Occipital lobe (tissue), 2 donors: Measurements from ENCODE around the gene CNMD. TPM values are rescaled to one million over a fixed set of nuclear protein-coding genes. Genes with fewer than 3 reads are reported as not detected.
"Not testable (repeated sequence)": the region's sequence is repeated elsewhere in the genome, so short reads cannot be mapped to it uniquely, and the experiment has no call there.

Experiments used
- DNase-seq: peaks from one replicate; lab custom pipeline; 2025; lab: John Stamatoyannopoulos, UW
- total RNA-seq: library from RNA; depleted of rRNA; stranded (reverse); fragments of >200 nt; gene quantifications from one replicate; pipeline ENCODE4 v1.2.3, GENCODE V29; 2014

CNMD gene
- total RNA-seq, 1 donor from 2014 or later = 2.7 TPM

- no peak for DNase-seq
These were observed 43.8 kb downstream of the CNMD start for GRCh38 chr13:52695856-52696255.

- no peak for DNase-seq
These were observed 53.2 kb downstream of the CNMD start for GRCh38 chr13:52686376-52686775.

- DNase-seq = not testable (repeated sequence)
These were observed 53.8 kb downstream of the CNMD start for GRCh38 chr13:52685806-52686205.

DNA sequence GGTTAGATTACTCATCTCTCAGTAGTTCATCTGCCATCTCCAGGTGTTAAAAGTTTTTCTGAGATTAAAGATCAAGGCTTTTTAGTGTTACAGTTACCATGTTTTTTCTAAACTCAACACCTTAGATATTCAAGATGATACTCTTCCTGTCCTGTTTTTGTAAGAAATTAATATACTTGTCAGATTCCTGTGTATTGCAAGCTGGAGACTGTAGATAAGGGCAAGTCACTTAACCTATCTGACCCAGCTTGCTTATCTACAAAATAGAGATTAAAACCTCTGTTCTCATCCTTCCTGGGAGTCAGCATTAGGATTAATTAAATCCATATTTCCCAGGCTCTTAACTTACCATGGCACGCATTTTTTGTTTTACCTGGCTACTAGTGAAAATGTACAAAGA, 61.8 kb downstream of the CNMD start:
- DNase-seq = no peak

GRCh38 chr13:52673465-52673864, 66.2 kb downstream of the CNMD start:
- no peak for DNase-seq

- no peak for DNase-seq
These were observed 68.9 kb downstream of the CNMD start for GRCh38 chr13:52670726-52671125.

GRCh38 chr13:52669677-52670076, 69.9 kb downstream of the CNMD start:
- no peak for DNase-seq

DNA sequence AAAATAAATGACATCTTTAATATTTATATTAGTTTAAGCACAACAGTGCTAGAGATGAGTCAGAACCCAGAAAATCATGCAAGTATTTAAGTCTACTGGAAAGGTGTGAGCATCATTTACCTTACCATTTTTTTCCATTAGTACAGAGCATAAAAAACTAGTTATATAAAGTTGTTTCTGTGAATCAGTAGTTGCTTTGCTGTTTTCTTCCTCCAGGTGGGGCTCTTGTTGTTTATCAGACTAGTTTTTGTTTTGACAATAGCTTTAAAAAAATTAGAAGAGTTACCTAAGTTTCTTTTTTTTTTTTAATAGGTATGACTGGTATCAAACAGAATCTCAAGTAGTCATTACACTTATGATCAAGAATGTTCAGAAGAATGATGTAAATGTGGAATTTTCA, 74.3 kb downstream of the CNMD start:
- DNase-seq = no peak

DNA sequence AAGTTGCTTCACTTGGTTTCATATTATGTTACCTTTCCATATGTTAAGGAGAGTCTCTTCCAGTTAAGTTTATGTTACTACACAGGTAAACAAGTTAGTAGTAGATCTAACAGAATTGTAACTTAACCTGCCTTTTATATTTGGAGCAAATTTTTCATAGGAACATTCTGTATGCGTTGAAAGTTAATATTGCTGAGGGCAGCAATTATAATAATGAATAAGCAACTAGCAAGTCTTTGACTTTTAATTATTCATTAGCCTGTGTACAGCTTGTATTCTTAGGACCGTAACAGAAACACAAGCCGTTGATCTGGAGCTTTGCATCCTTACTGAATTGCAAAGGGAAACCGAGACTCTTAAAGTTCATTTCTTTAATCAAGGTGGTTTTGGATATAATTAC, 75.3 kb downstream of the CNMD start:
- no peak for DNase-seq

- no peak for DNase-seq
These were observed 80.3 kb downstream of the CNMD start for GRCh38 chr13:52659340-52659739.

Other genes starting within 250 kb of the CNMD start
- 7.5 TPM for gene HNRNPA1L2, start 97.4 kb downstream of the CNMD start, total RNA-seq
- 90.5 TPM for gene SUGT1, start 87.0 kb downstream of the CNMD start, total RNA-seq
- gene PCDH8, start 108.8 kb upstream of the CNMD start, total RNA-seq = 32.6 TPM